Activated CD4-positive, CD25-positive, alpha-beta regulatory T cell (primary cell): ENCODE results near the gene GAS2L2.
A peak's percentile ranks its signal among the peaks of the same experiment; 100 is the strongest.

ENCODE experiments used
- DNase-seq, 4 experiments: peaks; one replicate each; lab custom pipeline; 2025; lab: John Stamatoyannopoulos, UW

GAS2L2 gene

GRCh38 chr17:35752945-35753764 lies at the start of gene GAS2L2:
Gene GAS2L2, minus strand, starts transcription at chr17:35753239. Its CDS starts 389 bp downstream, at chr17:35752850.
- no peak for DNase-seq

- DNase-seq: no peak
These were observed 48.7 kb upstream of the GAS2L2 start for GRCh38 chr17:35801583-35802224.

GRCh38 chr17:35799942-35800341 lies 46.9 kb upstream of the GAS2L2 start:
- no peak for DNase-seq

- DNase-seq: no peak
These were observed 44.9 kb upstream of the GAS2L2 start for GRCh38 chr17:35797918-35798317.

- no peak for DNase-seq
These were observed 44.3 kb upstream of the GAS2L2 start for GRCh38 chr17:35797370-35797769.

- no peak for DNase-seq
These were observed 43.9 kb upstream of the GAS2L2 start for GRCh38 chr17:35796942-35797341.

GRCh38 chr17:35795871-35796265 lies 42.8 kb upstream of the GAS2L2 start:
- no peak for DNase-seq

GRCh38 chr17:35795007-35795870 lies 42.2 kb upstream of the GAS2L2 start, which contains the start of gene MMP28:
Gene MMP28, minus strand, starts transcription at chr17:35795641. Its CDS starts 264 bp downstream, at chr17:35795377.
- DNase-seq: peak in 3 of 4 experiments; percentile 9 to 19 (median 9)

- DNase-seq: no peak
These were observed 40.2 kb upstream of the GAS2L2 start for GRCh38 chr17:35793257-35793656.

- DNase-seq: no peak
These were observed 38.8 kb upstream of the GAS2L2 start for GRCh38 chr17:35791681-35792350.

- DNase-seq: no peak
These were observed 37.8 kb upstream of the GAS2L2 start for GRCh38 chr17:35790841-35791240.

- no peak for DNase-seq
These were observed 35.7 kb upstream of the GAS2L2 start for GRCh38 chr17:35788477-35789368.

GRCh38 chr17:35786941-35787432 lies 33.9 kb upstream of the GAS2L2 start:
- DNase-seq: no peak

GRCh38 chr17:35784895-35785294 lies 31.9 kb upstream of the GAS2L2 start:
- DNase-seq: no peak

- no peak for DNase-seq
These were observed 27.9 kb upstream of the GAS2L2 start for GRCh38 chr17:35780950-35781349.

GRCh38 chr17:35778641-35779196 lies 25.7 kb upstream of the GAS2L2 start:
- no peak for DNase-seq

GRCh38 chr17:35775583-35775982 lies 22.5 kb upstream of the GAS2L2 start:
- no peak for DNase-seq

- DNase-seq: no peak
These were observed 22.0 kb upstream of the GAS2L2 start for GRCh38 chr17:35775039-35775438.

GRCh38 chr17:35774499-35774898 lies 21.5 kb upstream of the GAS2L2 start:
- DNase-seq: no peak
